Activated CD8-positive, alpha-beta memory T cell treated with anti-CD3 and anti-CD28 coated beads, Interleukin-2, amount 10 ng/mL, durations not matched to agents 7 days and 5 days (primary cell): ENCODE results near the gene POU2F1. TPM values are rescaled to one million over a fixed set of nuclear protein-coding genes. Genes with fewer than 3 reads are reported as not detected.

Experiments
- ATAC-seq: fragments of 150-1000 bp; cut with Tn5 transposase; one replicate; pipeline ENCODE4 v1.10.0; 2021; ENCODE audit warnings: moderate library complexity
- CTCF ChIA-PET: fragments of 350-600 bp; sonication (Branson Sonifier 250); formaldehyde crosslinking; loops from one replicate; lab custom pipeline; 2021; ENCODE audit warnings: antibody characterized with exemption; lab: Charles Lee
- DNase-seq: peaks from one replicate; pipeline ENCODE4 v3.0.0-alpha.2; 2020
- H3K27ac Mint-ChIP-seq: one replicate; pipeline ENCODE4 v1.8.0; 2021; ENCODE audit warnings: mild to moderate bottlenecking, mixed read lengths
- H3K27me3 Mint-ChIP-seq: one replicate; pipeline ENCODE4 v1.8.0; 2021; ENCODE audit warnings: mixed read lengths
- H3K36me3 Mint-ChIP-seq: one replicate; pipeline ENCODE4 v1.8.0; 2021; ENCODE audit warnings: mild to moderate bottlenecking, mixed read lengths
- H3K4me1 Mint-ChIP-seq: one replicate; pipeline ENCODE4 v1.8.0; 2021; ENCODE audit warnings: mixed read lengths
- H3K4me3 Mint-ChIP-seq: one replicate; pipeline ENCODE4 v1.8.0; 2021; ENCODE audit warnings: mild to moderate bottlenecking, moderate library complexity, mixed read lengths
- H3K9me3 Mint-ChIP-seq: one replicate; pipeline ENCODE4 v1.8.0; 2022; ENCODE audit warnings: low read depth, mixed read lengths
- total RNA-seq, 2 experiments: library from RNA; stranded (reverse); gene quantifications; one replicate each; pipeline ENCODE4 v1.2.3, GENCODE V29; 2021

Gene POU2F1
- total RNA-seq, 2 experiments from 2014 or later, result 20.7 to 24.6 TPM

- no peak overlapping the region for H3K4me3 Mint-ChIP-seq
- H3K9me3 Mint-ChIP-seq, result no peaks in the 10 kb centered on the region
- CTCF ChIA-PET, result interaction anchor here (0.9 to 1.3 kb wide), 3 partner anchors 21 to 65 kb away, joined by 3 read pairs; no protein-coding TSS in a partner anchor
- ATAC-seq (no peak), DNase-seq (no peak)
- H3K36me3 Mint-ChIP-seq, result peaks cover 53% of the 10 kb centered on the region
- H3K27ac Mint-ChIP-seq, result no peak overlapping the region
- H3K4me1 Mint-ChIP-seq, result peaks cover 79% of the 10 kb centered on the region
- H3K27me3 Mint-ChIP-seq, result no peaks in the 10 kb centered on the region
Measured at GRCh38 chr1:167476061-167476460, 255.4 kb downstream of the POU2F1 start.

Other genes starting within 250 kb of the POU2F1 start
- 1 to 10 TPM; 7.4 to 7.9 TPM for gene ILDR2, start 245.3 kb upstream of the POU2F1 start, total RNA-seq
- under 1 TPM in 1 of 2 experiments, not detected in 1; 0.38 TPM for gene MAEL, start 231.6 kb upstream of the POU2F1 start, total RNA-seq
- gene GPA33, start 130.5 kb upstream of the POU2F1 start, total RNA-seq, result under 1 TPM; 0.21 to 0.64 TPM
- not detected for gene STYXL2, start 126.8 kb upstream of the POU2F1 start, total RNA-seq